ENCODE measurements around the gene TMEM91. TPM values are rescaled to one million over a fixed set of nuclear protein-coding genes. Genes with fewer than 3 reads are reported as not detected.
"Not testable (repeated sequence)": the region's sequence is repeated elsewhere in the genome, so short reads cannot be mapped to it uniquely, and the experiment has no call there.

TMEM91 gene
- total RNA-seq, 1 donor from 2014 or later, result 7.6 TPM

GRCh38 chr19:41377977-41378709, 1.8 kb downstream of the TMEM91 start:
- H3K36me3 ChIP-seq (ENCODE audit: control insufficient read depth, insufficient read depth, low read length), result peaks cover 1% of the 10 kb centered on the region
- FAIRE-seq (no peak), DNase-seq (ENCODE audit: low read depth) (no peak)
- H3K27me3 ChIP-seq (ENCODE audit: control insufficient read depth, insufficient read depth, low read length), result no peaks in the 10 kb centered on the region
- H3K4me3 ChIP-seq (ENCODE audit: low read depth, low read length), result no peak overlapping the region
- no peak for TF ChIP-seq CTCF (IDR thresholded peaks at IDR 0.05; ENCODE audit: insufficient read depth, low read length, severe bottlenecking)

- not testable (repeated sequence) for FAIRE-seq
Observed at GRCh38 chr19:41381536-41381935, 5.2 kb downstream of the TMEM91 start.

GRCh38 chr19:41384351-41384750, 8.0 kb downstream of the TMEM91 start:
- FAIRE-seq (no peak), DNase-seq (ENCODE audit: low read depth) (no peak)
- Histone ChIP-seq H3K36me3 (ENCODE audit: control insufficient read depth, insufficient read depth, low read length) (peaks cover 3% of the 10 kb centered on the region), H3K4me3 (ENCODE audit: low read depth, low read length) (no peak overlapping the region), H3K27me3 (ENCODE audit: control insufficient read depth, insufficient read depth, low read length) (no peaks in the 10 kb centered on the region)
- no peak for TF ChIP-seq CTCF (IDR thresholded peaks at IDR 0.05; ENCODE audit: insufficient read depth, low read length, severe bottlenecking)

More at GRCh38 chr19:41381536-41381935, 5.2 kb downstream of the TMEM91 start:
- not testable (repeated sequence) for DNase-seq (ENCODE audit: low read depth); H3K27me3 ChIP-seq (ENCODE audit: control insufficient read depth, insufficient read depth, low read length); H3K4me3 ChIP-seq (ENCODE audit: low read depth, low read length); H3K36me3 ChIP-seq (ENCODE audit: control insufficient read depth, insufficient read depth, low read length)

GRCh38 chr19:41386442-41386841, 10.1 kb downstream of the TMEM91 start:
- peak; percentile 59 for DNase-seq (ENCODE audit: low read depth)
- H3K4me3 ChIP-seq (ENCODE audit: low read depth, low read length), result no peak overlapping the region
- TF ChIP-seq CTCF (IDR thresholded peaks at IDR 0.05; ENCODE audit: insufficient read depth, low read length, severe bottlenecking), result no peak
- H3K36me3 ChIP-seq (ENCODE audit: control insufficient read depth, insufficient read depth, low read length), result peaks cover 12% of the 10 kb centered on the region
- no peaks in the 10 kb centered on the region for H3K27me3 ChIP-seq (ENCODE audit: control insufficient read depth, insufficient read depth, low read length)
- FAIRE-seq, result no peak

- FAIRE-seq (no peak), DNase-seq (ENCODE audit: low read depth) (no peak)
- Histone ChIP-seq H3K4me3 (ENCODE audit: low read depth, low read length) (no peak overlapping the region), H3K36me3 (ENCODE audit: control insufficient read depth, insufficient read depth, low read length) (peaks cover 16% of the 10 kb centered on the region), H3K27me3 (ENCODE audit: control insufficient read depth, insufficient read depth, low read length) (no peaks in the 10 kb centered on the region)
- no peak for TF ChIP-seq CTCF (IDR thresholded peaks at IDR 0.05; ENCODE audit: insufficient read depth, low read length, severe bottlenecking)
Observed at GRCh38 chr19:41391618-41392017, 15.3 kb downstream of the TMEM91 start.

GRCh38 chr19:41392775-41393174, 16.4 kb downstream of the TMEM91 start:
- FAIRE-seq (no peak), DNase-seq (ENCODE audit: low read depth) (no peak)
- H3K27me3 ChIP-seq (ENCODE audit: control insufficient read depth, insufficient read depth, low read length), result no peaks in the 10 kb centered on the region
- no peak for TF ChIP-seq CTCF (IDR thresholded peaks at IDR 0.05; ENCODE audit: insufficient read depth, low read length, severe bottlenecking)
- no peak overlapping the region for H3K4me3 ChIP-seq (ENCODE audit: low read depth, low read length)
- peaks cover 16% of the 10 kb centered on the region for H3K36me3 ChIP-seq (ENCODE audit: control insufficient read depth, insufficient read depth, low read length)

Data from bronchial epithelial cell (primary cell).